DOHH2 (cell line): ENCODE measurements around the gene PCNX3.

Experiments
- H3F3A ChIP-seq: fragments of 200-600 bp; sonication (generic), shearing (Covaris generic); 2 replicates; pipeline ENCODE4 v1.6.0; 2016; ENCODE audit warnings: antibody characterized with exemption, mild to moderate bottlenecking; ENCODE audit not compliant: control insufficient read depth, insufficient read depth
- H3K27ac ChIP-seq: fragments of 200-600 bp; sonication (generic); 2 replicates; pipeline ENCODE4 v1.5.1; 2014; ENCODE audit warnings: low read depth, mild to moderate bottlenecking, low read length, moderate library complexity
- H3K27me3 ChIP-seq: fragments of 200-600 bp; sonication (generic); 2 replicates; pipeline ENCODE4 v1.6.1; 2014; ENCODE audit warnings: mild to moderate bottlenecking, low read length, mixed read lengths; ENCODE audit not compliant: control insufficient read depth
- H3K36me3 ChIP-seq: fragments of 200-600 bp; sonication (generic); 2 replicates; pipeline ENCODE4 v1.6.1; 2014; ENCODE audit warnings: mild to moderate bottlenecking, low read length, moderate library complexity, mixed read lengths; ENCODE audit not compliant: control insufficient read depth
- H3K4me1 ChIP-seq: fragments of 200-600 bp; sonication (generic); 2 replicates; pipeline ENCODE4 v1.6.1; 2014; ENCODE audit warnings: mild to moderate bottlenecking, low read length, mixed read lengths; ENCODE audit not compliant: control insufficient read depth
- H3K4me2 ChIP-seq: fragments of 200-600 bp; sonication (generic); 2 replicates; pipeline ENCODE4 v1.6.0; 2014; ENCODE audit warnings: mild to moderate bottlenecking, low read length, moderate library complexity
- H3K4me3 ChIP-seq: fragments of 200-600 bp; sonication (generic); 2 replicates; pipeline ENCODE4 v1.5.1; 2014; ENCODE audit warnings: mild to moderate bottlenecking, low read length, mixed read lengths
- H3K79me2 ChIP-seq: fragments of 200-600 bp; sonication (generic); 2 replicates; pipeline ENCODE4 v1.6.1; 2014; ENCODE audit warnings: mild to moderate bottlenecking, low read length, mixed read lengths; ENCODE audit not compliant: control insufficient read depth
- H3K9me2 ChIP-seq: fragments of 200-600 bp; sonication (generic); replicated peaks from 2 replicates; pipeline ENCODE4 v1.6.1; 2014; ENCODE audit warnings: mild to moderate bottlenecking, low read length, mixed read lengths; ENCODE audit not compliant: control insufficient read depth
- H3K9me3 ChIP-seq: fragments of 200-600 bp; sonication (generic); 2 replicates; pipeline ENCODE4 v1.6.1; 2014; ENCODE audit warnings: antibody characterized with exemption, low read length, mixed read lengths; ENCODE audit not compliant: control insufficient read depth, insufficient read depth
- H4K20me1 ChIP-seq: fragments of 200-600 bp; sonication (generic); 2 replicates; pipeline ENCODE4 v1.6.0; 2014; ENCODE audit warnings: low read depth, mild to moderate bottlenecking, antibody characterized with exemption, low read length, moderate library complexity; ENCODE audit not compliant: control insufficient read depth, insufficient read depth
- CTCF ChIP-seq: fragments of 200-600 bp; sonication (generic); IDR thresholded peaks from one replicate; pipeline ENCODE4 v1.5.1; 2014; ENCODE audit warnings: antibody characterized with exemption, mild to moderate bottlenecking, low read depth, low read length; ENCODE audit not compliant: poor library complexity, severe bottlenecking
- EZH2phosphoT487 ChIP-seq: fragments of 200-600 bp; sonication (generic); IDR thresholded peaks from 2 replicates; pipeline ENCODE4 v1.6.1; 2017; ENCODE audit warnings: borderline replicate concordance, mild to moderate bottlenecking, antibody characterized with exemption, low read length, moderate library complexity, mixed read lengths

Gene PCNX3

GRCh38 chr11:65604258-65604657, 11.3 kb upstream of the PCNX3 start:
- Histone ChIP-seq H3K4me2 (no peak overlapping the region), H4K20me1 (no peaks in the 10 kb centered on the region), H3K9me2 (no peaks in the 10 kb centered on the region), H3K27ac (no peak overlapping the region), H3F3A (no peaks in the 10 kb centered on the region), H3K4me3 (no peak overlapping the region), H3K9me3 (no peaks in the 10 kb centered on the region), H3K4me1 (peaks cover 12% of the 10 kb centered on the region), H3K79me2 (no peaks in the 10 kb centered on the region), H3K27me3 (no peaks in the 10 kb centered on the region), H3K36me3 (peaks cover 46% of the 10 kb centered on the region)
- no peak for TF ChIP-seq EZH2phosphoT487
- TF ChIP-seq CTCF = no peak

DNA sequence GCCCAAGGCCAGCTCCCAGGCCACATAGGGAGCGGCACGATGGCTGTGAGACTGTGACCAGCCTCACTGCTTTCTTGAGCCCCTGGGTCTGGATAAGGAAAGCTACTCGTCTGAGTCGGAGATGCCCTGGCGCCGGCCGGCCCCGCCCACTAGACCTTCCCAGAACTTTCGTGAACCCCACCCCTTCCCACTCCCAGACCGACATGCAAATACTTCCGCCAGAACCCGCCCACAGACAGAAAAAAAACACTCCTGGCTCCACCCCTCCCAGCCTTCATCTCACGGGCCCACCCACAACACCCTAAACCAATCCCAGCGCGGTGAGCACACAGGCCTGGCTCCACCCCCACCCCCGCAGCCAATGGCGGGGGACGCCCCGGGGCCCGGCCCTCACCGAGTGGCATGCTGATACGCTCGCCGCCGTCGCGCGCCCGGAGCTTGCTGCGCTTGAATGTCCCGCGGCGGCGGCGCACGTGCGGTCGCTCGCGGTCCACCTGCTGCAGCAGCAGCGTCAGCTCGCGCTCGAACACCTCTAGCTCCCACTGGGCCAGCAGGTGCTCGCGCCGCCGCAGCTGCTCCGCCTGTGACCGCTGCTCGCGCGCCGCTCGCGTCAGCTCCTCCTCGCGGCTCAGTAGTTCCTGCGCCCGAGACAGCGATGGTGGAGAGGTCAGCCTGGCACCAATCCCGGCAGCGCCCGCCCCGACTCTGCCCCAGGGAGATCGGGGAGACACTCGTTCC, 8.5 kb upstream of the PCNX3 start:
- no peak overlapping the region for H3K4me2 ChIP-seq
- H3K79me2 ChIP-seq = peaks cover 23% of the 10 kb centered on the region
- no peak for TF ChIP-seq EZH2phosphoT487
- no peak for TF ChIP-seq CTCF
- H3K36me3 ChIP-seq = peaks cover 62% of the 10 kb centered on the region
- H3K27me3 ChIP-seq = no peaks in the 10 kb centered on the region
- H3F3A ChIP-seq = no peaks in the 10 kb centered on the region
- H3K4me1 ChIP-seq = peaks cover 28% of the 10 kb centered on the region
- H3K9me3 ChIP-seq = no peaks in the 10 kb centered on the region
- H3K9me2 ChIP-seq = no peaks in the 10 kb centered on the region
- H3K4me3 ChIP-seq = no peak overlapping the region
- H3K27ac ChIP-seq = no peak overlapping the region
- no peaks in the 10 kb centered on the region for H4K20me1 ChIP-seq

GRCh38 chr11:65607614-65608426, 7.8 kb upstream of the PCNX3 start:
- no peak overlapping the region for H3K4me3 ChIP-seq
- H3K79me2 ChIP-seq = peaks cover 30% of the 10 kb centered on the region
- H3K27me3 ChIP-seq = no peaks in the 10 kb centered on the region
- H3K4me2 ChIP-seq = no peak overlapping the region
- peaks cover 68% of the 10 kb centered on the region for H3K36me3 ChIP-seq
- no peaks in the 10 kb centered on the region for H3K9me3 ChIP-seq
- no peak for TF ChIP-seq EZH2phosphoT487
- TF ChIP-seq CTCF = no peak
- no peak overlapping the region for H3K27ac ChIP-seq
- no peaks in the 10 kb centered on the region for H4K20me1 ChIP-seq
- H3K4me1 ChIP-seq = peaks cover 34% of the 10 kb centered on the region
- H3K9me2 ChIP-seq = no peaks in the 10 kb centered on the region
- H3F3A ChIP-seq = no peaks in the 10 kb centered on the region
